HG02852 (cell line): ENCODE data around the gene CYTH3.
"Not testable (repeated sequence)": the region's sequence is repeated elsewhere in the genome, so short reads cannot be mapped to it uniquely, and the experiment has no call there.

Experiments used
- ATAC-seq: cut with Tn5 transposase; IDR thresholded peaks from one replicate; pipeline ENCODE4 v1.9.1; 2021; ENCODE audit warnings: mild to moderate bottlenecking, moderate library complexity; ENCODE audit not compliant: unreplicated experiment

The CYTH3 gene

GRCh38 chr7:6283391-6284054 is 11.1 kb upstream of the CYTH3 start:
- ATAC-seq, result not testable (repeated sequence)

GRCh38 chr7:6279937-6280336 is 7.5 kb upstream of the CYTH3 start:
- ATAC-seq, result no peak

- no peak for ATAC-seq
These were observed 6.9 kb upstream of the CYTH3 start for GRCh38 chr7:6279341-6279740.

- no peak for ATAC-seq
These were observed 6.4 kb upstream of the CYTH3 start for GRCh38 chr7:6278749-6279310.

- ATAC-seq, result no peak
These were observed 5.1 kb upstream of the CYTH3 start for GRCh38 chr7:6277476-6277875.

GRCh38 chr7:6276911-6277408 is 4.5 kb upstream of the CYTH3 start:
- ATAC-seq, result no peak

GRCh38 chr7:6274743-6275142 is 2.3 kb upstream of the CYTH3 start:
- no peak for ATAC-seq

- no peak for ATAC-seq
These were observed 1.6 kb upstream of the CYTH3 start for GRCh38 chr7:6273917-6274630.

- no peak for ATAC-seq
These were observed 985 bp upstream of the CYTH3 start for GRCh38 chr7:6273380-6273837.

GRCh38 chr7:6271694-6272440 is 557 bp downstream of the CYTH3 start:
- no peak for ATAC-seq

- no peak for ATAC-seq
These were observed 1.3 kb downstream of the CYTH3 start for GRCh38 chr7:6271060-6271658.

- ATAC-seq, result no peak
These were observed 2.9 kb downstream of the CYTH3 start for GRCh38 chr7:6269527-6269926.

GRCh38 chr7:6268907-6269306 is 3.5 kb downstream of the CYTH3 start:
- ATAC-seq, result no peak

- no peak for ATAC-seq
These were observed 4.2 kb downstream of the CYTH3 start for GRCh38 chr7:6268023-6268900.

- ATAC-seq, result no peak
These were observed 5.7 kb downstream of the CYTH3 start for GRCh38 chr7:6266699-6267098.

GRCh38 chr7:6262221-6262620 is 10.2 kb downstream of the CYTH3 start:
- no peak for ATAC-seq

GRCh38 chr7:6261699-6262098 is 10.7 kb downstream of the CYTH3 start:
- no peak for ATAC-seq

GRCh38 chr7:6260291-6261187 is 11.9 kb downstream of the CYTH3 start:
- ATAC-seq, result no peak

- no peak for ATAC-seq
These were observed 13.2 kb downstream of the CYTH3 start for GRCh38 chr7:6259257-6259656.
